ENCODE measurements around the gene SVEP1. TPM values are rescaled to one million over a fixed set of nuclear protein-coding genes. Genes with fewer than 3 reads are reported as not detected.

SVEP1 gene
- total RNA-seq, 2 experiments from 2014 or later, result not detected

DNA sequence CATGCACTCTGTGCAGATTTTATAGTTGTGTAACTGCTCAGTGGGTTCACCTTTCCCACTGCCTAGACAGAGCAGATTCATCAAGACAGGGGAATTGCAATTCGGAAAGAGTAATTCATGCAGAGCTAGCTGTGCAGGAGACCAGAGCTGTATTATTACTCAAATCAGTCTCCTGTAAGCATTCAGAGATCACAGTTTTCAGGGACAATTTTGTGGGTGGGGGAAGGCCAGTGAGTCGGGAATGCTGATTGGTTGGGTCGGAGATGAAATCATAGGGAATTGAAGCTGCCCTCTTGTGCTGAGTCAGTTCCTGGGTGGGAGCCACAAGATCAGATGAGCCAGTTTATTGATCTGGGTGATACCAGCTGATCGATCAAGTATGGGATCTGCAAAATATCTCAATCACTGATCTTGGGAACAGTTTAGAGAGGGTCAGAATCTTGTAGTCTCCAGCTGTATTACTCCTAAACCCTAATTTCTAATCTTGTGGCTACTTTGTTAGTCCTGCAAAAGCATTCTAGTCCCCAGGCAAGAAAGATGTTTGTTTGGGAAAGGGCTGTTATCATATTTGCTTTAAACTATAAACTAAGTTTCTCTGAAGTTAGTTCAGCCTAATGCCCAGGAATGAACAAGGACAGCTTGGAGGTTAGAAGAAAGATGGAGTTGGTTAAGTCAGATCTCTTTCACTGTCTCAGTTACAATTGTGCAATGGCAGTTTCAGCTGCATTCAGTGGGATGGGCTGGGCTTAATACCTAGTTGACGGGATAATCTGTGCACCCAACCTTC lies 12.7 kb upstream of the SVEP1 start:
- ChIA-PET POLR2A (no interaction called here), CTCF (ENCODE audit: unreplicated experiment) (no interaction called here)
- BruUV-seq (replicated peaks), result no TSS peak
- Histone ChIP-seq H3K36me3 (ENCODE audit: insufficient read depth, low read length) (no peaks in the 10 kb centered on the region), H3K9me3 (ENCODE audit: low read length) (no peaks in the 10 kb centered on the region), H4K20me1 (ENCODE audit: insufficient read depth, low read length) (no peaks in the 10 kb centered on the region), H3K4me3 (ENCODE audit: low read depth, low read length, poor library complexity, severe bottlenecking) (no peak overlapping the region), H3K9me2 (ENCODE audit: insufficient read depth, low read length) (no peaks in the 10 kb centered on the region), H3K4me2 (ENCODE audit: low read length) (no peak overlapping the region), H2AFZ (ENCODE audit: low read length) (no peak overlapping the region), H3K27ac (ENCODE audit: low read depth, low read length, poor library complexity, severe bottlenecking) (no peak overlapping the region), H3K79me2 (ENCODE audit: insufficient read depth, low read depth, low read length) (no peaks in the 10 kb centered on the region), H3K4me1 (ENCODE audit: insufficient read depth, low read length, poor library complexity, severe bottlenecking) (no peaks in the 10 kb centered on the region)
- no peak for TF ChIP-seq EZH2phosphoT487 (IDR thresholded peaks at IDR 0.05; ENCODE audit: borderline replicate concordance, low read depth, low read length)
- TF ChIP-seq, protein P1, sequence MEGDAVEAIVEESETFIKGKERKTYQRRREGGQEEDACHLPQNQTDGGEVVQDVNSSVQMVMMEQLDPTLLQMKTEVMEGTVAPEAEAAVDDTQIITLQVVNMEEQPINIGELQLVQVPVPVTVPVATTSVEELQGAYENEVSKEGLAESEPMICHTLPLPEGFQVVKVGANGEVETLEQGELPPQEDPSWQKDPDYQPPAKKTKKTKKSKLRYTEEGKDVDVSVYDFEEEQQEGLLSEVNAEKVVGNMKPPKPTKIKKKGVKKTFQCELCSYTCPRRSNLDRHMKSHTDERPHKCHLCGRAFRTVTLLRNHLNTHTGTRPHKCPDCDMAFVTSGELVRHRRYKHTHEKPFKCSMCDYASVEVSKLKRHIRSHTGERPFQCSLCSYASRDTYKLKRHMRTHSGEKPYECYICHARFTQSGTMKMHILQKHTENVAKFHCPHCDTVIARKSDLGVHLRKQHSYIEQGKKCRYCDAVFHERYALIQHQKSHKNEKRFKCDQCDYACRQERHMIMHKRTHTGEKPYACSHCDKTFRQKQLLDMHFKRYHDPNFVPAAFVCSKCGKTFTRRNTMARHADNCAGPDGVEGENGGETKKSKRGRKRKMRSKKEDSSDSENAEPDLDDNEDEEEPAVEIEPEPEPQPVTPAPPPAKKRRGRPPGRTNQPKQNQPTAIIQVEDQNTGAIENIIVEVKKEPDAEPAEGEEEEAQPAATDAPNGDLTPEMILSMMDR (conservative IDR thresholded peaks at IDR 0.05; ENCODE audit: low read length), result no peak
- intact Hi-C loops (cut with micrococcal nuclease; ENCODE audit: unreplicated experiment), result no loop called here
- DNase-seq (ENCODE audit: low spot score), result no peak

DNA sequence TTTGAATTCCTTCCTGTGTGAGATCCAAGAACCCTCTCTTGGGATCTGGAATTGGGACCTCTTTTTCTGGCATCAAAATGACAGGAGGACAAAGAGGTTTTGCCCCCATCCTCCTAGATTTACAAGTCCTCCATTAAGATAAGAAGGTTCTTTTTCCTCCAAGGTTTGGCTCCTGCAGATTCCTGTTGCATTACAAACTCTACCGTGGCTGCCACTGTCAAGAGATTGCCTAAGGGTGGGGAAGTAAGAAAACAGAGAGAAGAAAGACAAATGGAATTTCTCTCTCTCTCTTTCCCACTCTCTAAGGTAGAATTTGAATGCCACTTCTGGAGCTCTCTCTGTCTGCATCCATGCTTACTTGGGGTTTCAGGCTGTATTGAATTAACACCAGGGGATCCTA lies 12.0 kb upstream of the SVEP1 start:
- no peak for DNase-seq (ENCODE audit: low spot score)
- H3K4me2 ChIP-seq (ENCODE audit: low read length), result no peak overlapping the region

DNA sequence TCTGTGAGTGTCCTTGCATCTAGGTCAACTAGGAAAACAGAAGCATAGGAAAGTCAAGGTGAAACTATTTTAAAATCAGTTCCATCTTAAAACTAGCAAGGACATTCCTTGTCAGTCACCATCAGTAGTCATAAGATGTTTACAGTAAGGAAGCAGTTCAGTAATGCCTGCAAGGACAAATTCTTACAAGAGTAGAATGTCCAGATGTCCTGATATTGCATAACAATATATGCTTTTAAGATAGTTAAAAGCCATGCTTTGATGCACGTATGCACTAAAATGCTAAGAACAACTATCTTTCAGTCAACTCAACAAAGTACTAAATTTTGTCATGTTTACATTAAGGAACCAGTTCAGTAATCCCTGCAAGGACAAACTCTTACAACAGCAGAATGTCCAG lies 11.3 kb upstream of the SVEP1 start:
- no peaks in the 10 kb centered on the region for H3K4me1 ChIP-seq (ENCODE audit: insufficient read depth, low read length, poor library complexity, severe bottlenecking)
- BruUV-seq (replicated peaks), result no TSS peak
- no peaks in the 10 kb centered on the region for H3K9me3 ChIP-seq (ENCODE audit: low read length)
- no peaks in the 10 kb centered on the region for H3K9me2 ChIP-seq (ENCODE audit: insufficient read depth, low read length)
- ChIA-PET POLR2A (no interaction called here), CTCF (ENCODE audit: unreplicated experiment) (no interaction called here)
- H3K36me3 ChIP-seq (ENCODE audit: insufficient read depth, low read length), result no peaks in the 10 kb centered on the region
- no peak overlapping the region for H3K4me3 ChIP-seq (ENCODE audit: low read depth, low read length, poor library complexity, severe bottlenecking)
- intact Hi-C loops (cut with micrococcal nuclease; ENCODE audit: unreplicated experiment), result no loop called here
- H3K27ac ChIP-seq (ENCODE audit: low read depth, low read length, poor library complexity, severe bottlenecking), result no peak overlapping the region
- no peaks in the 10 kb centered on the region for H3K79me2 ChIP-seq (ENCODE audit: insufficient read depth, low read depth, low read length)
- no peak overlapping the region for H2AFZ ChIP-seq (ENCODE audit: low read length)
- no peaks in the 10 kb centered on the region for H4K20me1 ChIP-seq (ENCODE audit: insufficient read depth, low read length)
- TF ChIP-seq, protein P1 (conservative IDR thresholded peaks at IDR 0.05; ENCODE audit: low read length), result no peak
- no peak for TF ChIP-seq EZH2phosphoT487 (IDR thresholded peaks at IDR 0.05; ENCODE audit: borderline replicate concordance, low read depth, low read length)
- H3K4me2 ChIP-seq (ENCODE audit: low read length), result no peak overlapping the region
- DNase-seq (ENCODE audit: low spot score), result no peak

More for the DNA sequence above, 12.0 kb upstream of the SVEP1 start:
- no peaks in the 10 kb centered on the region for H3K9me2 ChIP-seq (ENCODE audit: insufficient read depth, low read length)
- H3K27ac ChIP-seq (ENCODE audit: low read depth, low read length, poor library complexity, severe bottlenecking), result no peak overlapping the region
- no peak overlapping the region for H3K4me3 ChIP-seq (ENCODE audit: low read depth, low read length, poor library complexity, severe bottlenecking)
- H4K20me1 ChIP-seq (ENCODE audit: insufficient read depth, low read length), result no peaks in the 10 kb centered on the region
- CTCF ChIA-PET (ENCODE audit: unreplicated experiment), result no interaction called here
- no peaks in the 10 kb centered on the region for H3K9me3 ChIP-seq (ENCODE audit: low read length)
- intact Hi-C loops (cut with micrococcal nuclease; ENCODE audit: unreplicated experiment), result no loop called here
- no peaks in the 10 kb centered on the region for H3K79me2 ChIP-seq (ENCODE audit: insufficient read depth, low read depth, low read length)
- POLR2A ChIA-PET, result no interaction called here
- no peak overlapping the region for H2AFZ ChIP-seq (ENCODE audit: low read length)
- H3K4me1 ChIP-seq (ENCODE audit: insufficient read depth, low read length, poor library complexity, severe bottlenecking), result no peaks in the 10 kb centered on the region
- H3K36me3 ChIP-seq (ENCODE audit: insufficient read depth, low read length), result no peaks in the 10 kb centered on the region
- no TSS peak for BruUV-seq (replicated peaks)
- TF ChIP-seq, protein P1 (conservative IDR thresholded peaks at IDR 0.05; ENCODE audit: low read length), result no peak
- TF ChIP-seq EZH2phosphoT487 (IDR thresholded peaks at IDR 0.05; ENCODE audit: borderline replicate concordance, low read depth, low read length), result no peak
